ENCODE measurements around the gene THUMPD1.
"Not testable (repeated sequence)": the region's sequence is repeated elsewhere in the genome, so short reads cannot be mapped to it uniquely, and the experiment has no call there.

GRCh38 chr16:20764448-20764847, 22.8 kb upstream of the THUMPD1 start:
- TF ChIP-seq SP1 (IDR thresholded peaks at IDR 0.05; ENCODE audit: low read depth); CTCF (IDR thresholded peaks at IDR 0.05 in 2 of 3, conservative IDR thresholded peaks at IDR 0.05 in 1 of 3; ENCODE audit: borderline replicate concordance in 1 of 3, insufficient read depth in 1 of 3, low read depth in 2 of 3, low read length in 2 of 3); EZH2 (IDR thresholded peaks at IDR 0.05); POLR2AphosphoS5 (IDR thresholded peaks at IDR 0.05; ENCODE audit: low read depth, low read length); CBX3 (IDR thresholded peaks at IDR 0.05; ENCODE audit: low read depth); POLR2A (IDR thresholded peaks at IDR 0.05; ENCODE audit: borderline replicate concordance, extremely low read depth, insufficient read depth, insufficient read length); SIN3A (IDR thresholded peaks at IDR 0.05; ENCODE audit: low read depth): not testable (repeated sequence)

Data from HCT116 (cell line).